H1 (cell line): ENCODE measurements around the gene PARD3. TPM values are rescaled to one million over a fixed set of nuclear protein-coding genes. Genes with fewer than 3 reads are reported as not detected.

Experiments used
- CTCF ChIA-PET: fragments of 300-600 bp; sonication (Branson Sonifier 250); formaldehyde crosslinking; loops from one replicate; lab custom pipeline; 2021; ENCODE audit not compliant: partially characterized antibody; lab: Charles Lee
- POLR2A ChIA-PET: fragments of 300-600 bp; sonication (Branson Sonifier 250); formaldehyde crosslinking; loops from one replicate; lab custom pipeline; 2021; ENCODE audit warnings: inconsistent platforms; ENCODE audit not compliant: partially characterized antibody; lab: Charles Lee
- DNase-seq, 2 experiments: peaks; one replicate each; pipeline versions ENCODE4 v3.0.0 to v3.0.0-alpha.2; 2010 to 2022; ENCODE audit warnings: low spot score in 2 of 2, low read depth in 1 of 2, mixed read lengths in 1 of 2
- FAIRE-seq: peaks from 2 replicates; lab custom pipeline; 2011; peaks lifted over from hg19 to GRCh38; lab: Jason Lieb, UNC
- H2AFZ ChIP-seq: 2 replicates; pipeline ENCODE4 v1.8.1; 2012; ENCODE audit warnings: low read length, inconsistent platforms
- H2AK5ac ChIP-seq: 2 replicates; pipeline ENCODE4 v1.6.1; 2013; ENCODE audit warnings: low read depth, low read length
- H2BK120ac ChIP-seq: replicated peaks from 2 replicates; pipeline ENCODE3; 2013; ENCODE audit warnings: low read depth, low read length, inconsistent platforms
- H2BK12ac ChIP-seq: 2 replicates; pipeline ENCODE4 v1.6.1; 2013; ENCODE audit warnings: low read depth, low read length
- H2BK15ac ChIP-seq: 2 replicates; pipeline ENCODE4 v1.6.1; 2013; ENCODE audit warnings: low read length
- H2BK20ac ChIP-seq: 2 replicates; pipeline ENCODE4 v1.6.1; 2013; ENCODE audit warnings: low read length
- H2BK5ac ChIP-seq: 2 replicates; pipeline ENCODE4 v1.6.1; 2013; ENCODE audit warnings: low read depth, low read length
- H3K14ac ChIP-seq: 2 replicates; pipeline ENCODE4 v1.6.1; 2013; ENCODE audit warnings: inconsistent platforms; ENCODE audit not compliant: insufficient read length
- H3K18ac ChIP-seq: 2 replicates; pipeline ENCODE4 v1.6.1; 2013; ENCODE audit warnings: low read length; ENCODE audit errors: extremely low read depth
- H3K23ac ChIP-seq: 2 replicates; pipeline ENCODE4 v1.6.1; 2013; ENCODE audit warnings: inconsistent platforms; ENCODE audit not compliant: insufficient read length
- H3K23me2 ChIP-seq: 2 replicates; pipeline ENCODE4 v1.6.1; 2013; ENCODE audit warnings: low read depth, low read length
- H3K27ac ChIP-seq: 2 replicates; pipeline ENCODE4 v1.6.1; 2011; ENCODE audit warnings: low read depth, low read length, inconsistent platforms
- H3K27me3 ChIP-seq, 4 experiments: replicated peaks in 1 of 4; 1 replicate in 1 of 4; 2 replicates in 3 of 4; pipeline versions ENCODE4 v1.6.1 to v1.8.1; 2011 to 2013; ENCODE audit warnings: low read length in 3 of 4, mild to moderate bottlenecking in 3 of 4, inconsistent platforms in 2 of 4, mixed read lengths in 2 of 4, moderate library complexity in 1 of 4; ENCODE audit not compliant: control insufficient read depth in 3 of 4, insufficient read depth in 3 of 4; ENCODE audit errors: extremely low read depth in 1 of 4
- H3K36me3 ChIP-seq, 4 experiments: 2 replicates each; pipeline versions ENCODE4 v1.6.1 to v1.8.1; 2011 to 2013; ENCODE audit warnings: mild to moderate bottlenecking in 4 of 4, low read length in 3 of 4, moderate library complexity in 2 of 4, control low read depth in 1 of 4, inconsistent platforms in 1 of 4; ENCODE audit not compliant: insufficient read depth in 4 of 4, control insufficient read depth in 2 of 4
- H3K4ac ChIP-seq: replicated peaks from 2 replicates; pipeline ENCODE3; 2013; ENCODE audit warnings: low read length, low read depth, mixed read lengths, inconsistent platforms; ENCODE audit not compliant: insufficient read length
- H3K4me1 ChIP-seq, 4 experiments: replicated peaks in 1 of 4; 1 replicate in 1 of 4; 2 replicates in 3 of 4; pipeline versions ENCODE4 v1.6.1 to v1.8.1; 2011 to 2013; ENCODE audit warnings: low read length in 3 of 4, inconsistent platforms in 2 of 4, mixed read lengths in 1 of 4; ENCODE audit not compliant: insufficient read depth in 4 of 4, control insufficient read depth in 3 of 4
- H3K4me2 ChIP-seq, 2 experiments: 2 replicates each; pipeline versions ENCODE4 v1.6.1 to v1.8.1; 2011 to 2013; ENCODE audit warnings: low read depth in 2 of 2, low read length in 2 of 2, control low read depth in 1 of 2, inconsistent platforms in 1 of 2, mild to moderate bottlenecking in 1 of 2; ENCODE audit not compliant: insufficient read depth in 1 of 2
- H3K4me3 ChIP-seq, 4 experiments: fragments of 200-600, 300-600 bp in 1 of 4; sonication (generic), shearing (Covaris generic), sonication (Bioruptor Twin) in 1 of 4; 2 replicates each; pipeline versions ENCODE4 v1.5.1 to v1.8.1; 2011 to 2016; ENCODE audit warnings: low read length in 4 of 4, low read depth in 3 of 4, control low read depth in 2 of 4, inconsistent platforms in 2 of 4, mild to moderate bottlenecking in 2 of 4, mixed read lengths in 1 of 4, moderate library complexity in 1 of 4; ENCODE audit not compliant: insufficient read depth in 2 of 4; ENCODE audit errors: extremely low read depth in 1 of 4
- H3K56ac ChIP-seq: replicated peaks from 2 replicates; pipeline ENCODE3; 2013; ENCODE audit warnings: low read depth, mild to moderate bottlenecking, mixed read lengths, low read length, inconsistent platforms; ENCODE audit not compliant: insufficient read length
- H3K79me1 ChIP-seq: 2 replicates; pipeline ENCODE4 v1.6.1; 2013; ENCODE audit warnings: low read depth, low read length, control low read depth
- H3K79me2 ChIP-seq, 2 experiments: 2 replicates each; pipeline versions ENCODE4 v1.6.1 to v1.8.1; 2012 to 2013; ENCODE audit warnings: low read length in 2 of 2, mild to moderate bottlenecking in 2 of 2, inconsistent platforms in 1 of 2; ENCODE audit not compliant: insufficient read depth in 2 of 2, control insufficient read depth in 1 of 2
- H3K9ac ChIP-seq, 4 experiments: replicated peaks in 1 of 4; 1 replicate in 1 of 4; 2 replicates in 3 of 4; pipeline versions ENCODE4 v1.6.1 to v1.8.1; 2011 to 2013; ENCODE audit warnings: low read depth in 3 of 4, low read length in 3 of 4, control low read depth in 2 of 4, mild to moderate bottlenecking in 2 of 4, moderate library complexity in 2 of 4, inconsistent platforms in 1 of 4; ENCODE audit errors: extremely low read depth in 1 of 4
- H3K9me3 ChIP-seq, 2 experiments: 2 replicates each; pipeline versions ENCODE4 v1.6.1 to v1.8.1; 2012 to 2013; ENCODE audit warnings: mild to moderate bottlenecking in 2 of 2, moderate library complexity in 2 of 2, control low read depth in 1 of 2, inconsistent platforms in 1 of 2, low read depth in 1 of 2, low read length in 1 of 2, mixed read lengths in 1 of 2; ENCODE audit not compliant: insufficient read depth in 2 of 2
- H4K20me1 ChIP-seq, 2 experiments: replicated peaks in 1 of 2; 2 replicates each; pipeline versions ENCODE3 to v1.8.1; 2011 to 2013; ENCODE audit warnings: inconsistent platforms in 2 of 2, low read length in 2 of 2, mild to moderate bottlenecking in 1 of 2; ENCODE audit not compliant: insufficient read depth in 2 of 2, control insufficient read depth in 1 of 2
- H4K5ac ChIP-seq: 2 replicates; pipeline ENCODE4 v1.6.1; 2013; ENCODE audit warnings: low read length, low read depth, mixed read lengths, inconsistent platforms; ENCODE audit not compliant: insufficient read length
- H4K8ac ChIP-seq: 2 replicates; pipeline ENCODE4 v1.8.0; 2013; ENCODE audit warnings: mild to moderate bottlenecking, moderate library complexity, low read length, inconsistent platforms; ENCODE audit not compliant: insufficient read depth; ENCODE audit errors: extremely low read depth
- H4K91ac ChIP-seq: replicated peaks from 2 replicates; pipeline ENCODE3; 2013; ENCODE audit warnings: low read length, mixed read lengths, inconsistent platforms; ENCODE audit not compliant: insufficient read length
- ATF2 ChIP-seq: IDR thresholded peaks from 2 replicates; pipeline ENCODE4 v1.6.1; 2012; ENCODE audit warnings: low read length, inconsistent platforms
- BACH1 ChIP-seq: IDR thresholded peaks from 2 replicates; pipeline ENCODE4 v1.6.1; 2012; ENCODE audit warnings: low read length, improper control_type of control experiment
- CEBPB ChIP-seq: IDR thresholded peaks from 2 replicates; pipeline ENCODE4 v1.6.1; 2012; ENCODE audit warnings: low read depth, low read length
- CHD1 ChIP-seq: IDR thresholded peaks from 2 replicates; pipeline ENCODE4 v1.6.1; 2012; ENCODE audit warnings: low read depth, low read length, improper control_type of control experiment
- CHD2 ChIP-seq: IDR thresholded peaks from 2 replicates; pipeline ENCODE4 v1.6.1; 2012; ENCODE audit warnings: low read length, improper control_type of control experiment
- CREB1 ChIP-seq: IDR thresholded peaks from 2 replicates; pipeline ENCODE4 v1.6.1; 2012; ENCODE audit warnings: inconsistent platforms
- GABPA ChIP-seq: IDR thresholded peaks from 2 replicates; pipeline ENCODE4 v1.6.1; 2011; ENCODE audit warnings: mild to moderate bottlenecking, low read length, moderate library complexity, borderline replicate concordance; ENCODE audit not compliant: insufficient read depth
- GTF2F1 ChIP-seq: IDR thresholded peaks from 2 replicates; pipeline ENCODE4 v1.6.1; 2012; ENCODE audit warnings: low read depth, low read length, improper control_type of control experiment, borderline replicate concordance
- POU5F1 ChIP-seq: IDR thresholded peaks from 2 replicates; pipeline ENCODE4 v1.6.1; 2011; ENCODE audit warnings: low read depth, mild to moderate bottlenecking, low read length, moderate library complexity
- RFX5 ChIP-seq: IDR thresholded peaks from 2 replicates; pipeline ENCODE4 v1.6.1; 2011; ENCODE audit warnings: low read depth, low read length, improper control_type of control experiment, borderline replicate concordance
- RNF2 ChIP-seq: fragments of 200-900, 300-1000 bp; sonication (generic); IDR thresholded peaks from 2 replicates; pipeline ENCODE4 v1.7.1; 2016; ENCODE audit warnings: borderline replicate concordance, low read depth, mild to moderate bottlenecking, antibody characterized with exemption, low read length; ENCODE audit not compliant: poor library complexity, severe bottlenecking; ENCODE audit errors: missing control alignments
- WGBS, 2 experiments: shearing (Covaris generic) in 1 of 2; methylation state at CpG; one replicate each; pipeline versions ENCODE4 v1.1.6 to v1.1.7; 2013 to 2015; ENCODE audit warnings: low lambda C conversion rate in 2 of 2, mixed read lengths in 2 of 2, inconsistent platforms in 1 of 2, low coverage in 1 of 2, missing lambda C conversion rate in 1 of 2; ENCODE audit not compliant: insufficient replicate concordance in 2 of 2, insufficient coverage in 1 of 2, insufficient read length in 1 of 2; ENCODE audit errors: extremely low coverage in 1 of 2, missing lambda C conversion rate in 1 of 2; 5-methylcytosine and 5-hydroxymethylcytosine counted together
- polyA plus RNA-seq, 7 experiments: library from polyadenylated mRNA; depleted of rRNA in 3 of 7; stranded (reverse) in 5 of 7; unstranded in 2 of 7; fragments of >200 nt in 5 of 7; fragments of 200-250 nt in 2 of 7; gene quantifications; 1 replicate in 5 of 7; 2 replicates in 1 of 7; 4 replicates in 1 of 7; pipeline versions ENCODE4 v1.2.1 to v1.2.3, GENCODE V29; 2011 to 2013; ENCODE audit warnings: missing spikeins in 2 of 7, mixed read lengths in 2 of 7
- total RNA-seq: library from RNA; stranded (reverse); fragmentation: NEBNext Ultra II Directional; extraction: Animal tissue kit (Norgen Biotek cat#: 25700); gene quantifications from 2 replicates; pipeline ENCODE4 v1.2.1, GENCODE V29; 2021

PARD3 gene
- total and polyA plus RNA-seq, 2 of the 8 experiments (the other 6 are each of a cell fraction or from before 2014, with no cell fraction given), result 19.7 to 49.1 TPM

DNA sequence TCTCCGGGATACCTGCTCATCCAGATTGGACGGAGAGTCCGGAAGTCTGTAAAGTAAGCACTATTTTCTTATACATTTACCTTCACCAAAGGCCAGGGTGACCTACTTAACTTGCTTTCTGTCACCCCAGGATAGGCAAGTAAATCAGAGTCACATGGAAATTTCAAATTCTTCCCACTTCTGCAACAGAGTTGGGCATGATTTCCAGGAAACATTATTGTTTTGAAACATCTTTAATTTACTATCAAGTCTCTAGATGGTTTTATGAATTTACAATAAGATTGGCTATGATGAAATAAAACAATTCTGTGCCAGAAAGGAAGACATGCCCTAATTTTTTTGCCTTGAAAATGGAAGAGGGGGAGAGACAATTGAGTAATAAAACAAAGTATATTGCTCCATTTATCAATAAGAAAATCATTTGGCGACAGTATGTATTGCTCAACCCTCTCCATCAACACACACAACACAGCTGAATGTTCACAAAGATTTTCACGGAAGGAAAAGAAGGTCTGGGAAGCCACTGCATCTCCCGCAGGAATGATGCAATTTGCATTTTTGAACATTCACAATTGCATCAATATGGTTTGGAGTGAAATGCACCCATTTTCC, 702.8 kb downstream of the PARD3 start:
- Histone ChIP-seq H3K4me1 (peaks cover 0 to 7% (median 1%) of the 10 kb centered on the region in 4 experiments; a peak in 4 of 7 replicates), H4K5ac (no peak overlapping the region), H3K56ac (no peak overlapping the region), H2AFZ (no peak overlapping the region), H4K91ac (no peak overlapping the region), H3K79me2 (no peaks in the 10 kb centered on the region), H3K23me2 (peaks cover 4% of the 10 kb centered on the region; the same call in 1 of the 2 replicates), H2BK5ac (no peak overlapping the region), H3K9ac (no peak overlapping the region), H3K23ac (no peak overlapping the region), H3K18ac (no peak overlapping the region), H2AK5ac (no peak overlapping the region), H4K20me1 (no peaks in the 10 kb centered on the region), H3K14ac (no peak overlapping the region), H2BK20ac (no peak overlapping the region), H3K4me2 (no peak overlapping the region), H3K4ac (no peak overlapping the region), H4K8ac (no peak overlapping the region), H2BK15ac (no peak overlapping the region), H3K4me3 (no peak overlapping the region), H3K36me3 (no peaks in the 10 kb centered on the region), H3K9me3 (no peaks in the 10 kb centered on the region), H3K27ac (no peak overlapping the region), H2BK12ac (no peak overlapping the region), H3K79me1 (no peaks in the 10 kb centered on the region), H2BK120ac (no peak overlapping the region), H3K27me3 (no peaks in the 10 kb centered on the region)
- 88% methylated on average over 6 of the region's 6 CpGs; no CpG with 5 or more reads in 1 of the 2 experiments for WGBS, 2 experiments
- ChIA-PET CTCF (interaction anchor here (0.7 kb wide), 1 partner anchor 38 kb away, joined by 3 read pairs; no protein-coding TSS in a partner anchor), POLR2A (no interaction called here)
- DNase-seq (no peak), FAIRE-seq (no peak)
- TF ChIP-seq GTF2F1, result no peak
- TF ChIP-seq CREB1, result no peak
- TF ChIP-seq POU5F1, result no peak
- TF ChIP-seq CHD1, result no peak
- TF ChIP-seq RFX5, result no peak
- no peak for TF ChIP-seq ATF2
- no peak for TF ChIP-seq RNF2
- no peak for TF ChIP-seq GABPA
- TF ChIP-seq CEBPB, result no peak
- no peak for TF ChIP-seq BACH1
- no peak for TF ChIP-seq CHD2
